CD4-positive, alpha-beta T cell (primary cell): Measurements from ENCODE around the gene ATP2B2. TPM values are rescaled to one million over a fixed set of nuclear protein-coding genes. Genes with fewer than 3 reads are reported as not detected.

Source experiments
- ATAC-seq: fragments of 200-7000 bp; cut with Tn5 transposase; one replicate; pipeline ENCODE4 v1.10.0; 2022; ENCODE audit warnings: mild to moderate bottlenecking; ENCODE audit not compliant: poor library complexity
- CTCF ChIA-PET: fragments of 350-600 bp; sonication (Branson Sonifier 250); formaldehyde crosslinking; loops from one replicate; lab custom pipeline; 2021; ENCODE audit warnings: antibody characterized with exemption, inconsistent platforms; lab: Charles Lee
- POLR2A ChIA-PET: fragments of 350-600 bp; sonication (Branson Sonifier 250); formaldehyde crosslinking; loops from one replicate; lab custom pipeline; 2021; ENCODE audit warnings: antibody characterized with exemption, inconsistent platforms; lab: Charles Lee
- DNase-seq, 14 experiments: peaks; one replicate each; pipeline ENCODE4 v3.0.0-alpha.2; 2013 to 2020; ENCODE audit warnings: mixed read lengths in 2 of 14
- H3K27ac ChIP-seq, 2 donors: one replicate each; pipeline versions ENCODE4 v1.5.1 to v1.7.0; 2013; ENCODE audit warnings: low read length in 2 of 2, low read depth in 1 of 2, mild to moderate bottlenecking in 1 of 2
- H3K27me3 ChIP-seq, 2 experiments: 1 replicate in 1 of 2; 2 replicates in 1 of 2; pipeline versions ENCODE4 v1.6.1 to v1.7.0; 2013; ENCODE audit warnings: low read length in 2 of 2, control low read depth in 1 of 2, mild to moderate bottlenecking in 1 of 2, moderate library complexity in 1 of 2; ENCODE audit not compliant: insufficient read depth in 2 of 2, control insufficient read depth in 1 of 2
- H3K36me3 ChIP-seq: one replicate; pipeline ENCODE4 v1.6.1; 2013; ENCODE audit warnings: low read length, control low read depth; ENCODE audit not compliant: insufficient read depth
- H3K4me1 ChIP-seq: one replicate; pipeline ENCODE4 v1.6.1; 2013; ENCODE audit warnings: low read length, control low read depth; ENCODE audit not compliant: insufficient read depth
- H3K4me3 ChIP-seq: one replicate; pipeline ENCODE4 v1.5.1; 2013; ENCODE audit warnings: mild to moderate bottlenecking, low read length, moderate library complexity
- H3K9me3 ChIP-seq, 2 experiments: 1 replicate in 1 of 2; 2 replicates in 1 of 2; pipeline versions ENCODE4 v1.6.1 to v1.7.0; 2013; ENCODE audit warnings: low read length in 2 of 2, mild to moderate bottlenecking in 2 of 2, control low read depth in 1 of 2, moderate library complexity in 1 of 2; ENCODE audit not compliant: control insufficient read depth in 1 of 2, insufficient read depth in 1 of 2
- H3K27ac Mint-ChIP-seq: one replicate; pipeline ENCODE4 v1.8.0; 2020; ENCODE audit warnings: mixed read lengths
- H3K27me3 Mint-ChIP-seq: one replicate; pipeline ENCODE4 v1.8.0; 2021; ENCODE audit warnings: mixed read lengths
- H3K36me3 Mint-ChIP-seq: one replicate; pipeline ENCODE4 v1.8.0; 2021; ENCODE audit warnings: low read depth, mixed read lengths
- H3K4me1 Mint-ChIP-seq: one replicate; pipeline ENCODE4 v1.8.0; 2021; ENCODE audit warnings: low read depth, mixed read lengths
- H3K4me3 Mint-ChIP-seq: one replicate; pipeline ENCODE4 v1.8.0; 2020; ENCODE audit warnings: mild to moderate bottlenecking, mixed read lengths
- H3K9me3 Mint-ChIP-seq: one replicate; pipeline ENCODE4 v1.8.0; 2020; ENCODE audit warnings: mixed read lengths
- intact Hi-C, 2 experiments: fragments of 100-400 bp; cut with DNase I in 1 of 2; cut with micrococcal nuclease in 1 of 2; formaldehyde crosslinking; loops; one replicate each; pipeline versions ENCODE4 v1.15.1 to v1.9.0; 2023 to 2025; cut with DNase I, micrococcal nuclease
- total RNA-seq, 174 experiments: library from RNA in 2 of 174; stranded (reverse) in 2 of 174; gene quantifications; one replicate each; pipeline ENCODE4 v1.2.3 and lab custom pipeline; 2021 to 2026
- TF ChIP-seq, protein P1 (sequence below): fragments of 200-600 bp; IDR thresholded peaks from one replicate; pipeline ENCODE4 v1.8.0; 2022; ENCODE audit warnings: antibody characterized with exemption, mild to moderate bottlenecking

ATP2B2 gene
- total RNA-seq, 2 experiments from 2014 or later, result not detected

DNA sequence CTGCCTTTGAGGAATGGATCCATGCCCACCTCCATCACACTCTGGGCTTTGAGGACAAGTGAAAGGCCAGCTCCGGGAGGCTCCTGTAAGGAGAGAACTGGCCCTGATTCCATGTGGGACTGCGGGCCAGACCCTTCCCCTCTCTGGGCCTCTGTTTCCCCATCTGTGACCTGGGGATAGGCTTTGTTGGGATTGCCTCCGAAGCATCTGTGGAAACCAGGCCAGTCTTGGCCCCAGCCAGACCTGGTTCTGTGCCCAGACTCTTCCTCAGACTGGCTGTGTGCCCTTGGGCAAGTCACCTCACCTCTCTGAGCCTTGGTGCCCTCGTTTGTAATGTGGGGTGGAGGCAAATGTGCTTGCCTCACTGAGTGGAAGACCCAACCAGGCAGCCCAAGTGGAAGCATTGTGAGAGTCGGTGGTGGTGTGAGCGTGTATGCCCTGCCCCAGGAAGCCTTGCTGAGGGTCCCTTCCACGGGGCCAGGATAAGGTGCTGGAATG lies 163.4 kb downstream of the ATP2B2 start:
- Histone ChIP-seq H3K36me3 (no peaks in the 10 kb centered on the region), H3K9me3 (no peaks in the 10 kb centered on the region), H3K4me1 (peaks cover 3% of the 10 kb centered on the region), H3K27ac (no peak overlapping the region), H3K4me3 (no peak overlapping the region), H3K27me3 (no peaks in the 10 kb centered on the region)
- no peaks in the 10 kb centered on the region for H3K4me1 Mint-ChIP-seq
- intact Hi-C loops, result no loop called here
- H3K4me3 Mint-ChIP-seq, result no peak overlapping the region
- no peaks in the 10 kb centered on the region for H3K36me3 Mint-ChIP-seq
- POLR2A ChIA-PET, result no interaction called here
- peaks cover 4% of the 10 kb centered on the region for H3K27me3 Mint-ChIP-seq
- H3K27ac Mint-ChIP-seq, result no peak overlapping the region
- CTCF ChIA-PET, result no interaction called here
- TF ChIP-seq, protein P1, sequence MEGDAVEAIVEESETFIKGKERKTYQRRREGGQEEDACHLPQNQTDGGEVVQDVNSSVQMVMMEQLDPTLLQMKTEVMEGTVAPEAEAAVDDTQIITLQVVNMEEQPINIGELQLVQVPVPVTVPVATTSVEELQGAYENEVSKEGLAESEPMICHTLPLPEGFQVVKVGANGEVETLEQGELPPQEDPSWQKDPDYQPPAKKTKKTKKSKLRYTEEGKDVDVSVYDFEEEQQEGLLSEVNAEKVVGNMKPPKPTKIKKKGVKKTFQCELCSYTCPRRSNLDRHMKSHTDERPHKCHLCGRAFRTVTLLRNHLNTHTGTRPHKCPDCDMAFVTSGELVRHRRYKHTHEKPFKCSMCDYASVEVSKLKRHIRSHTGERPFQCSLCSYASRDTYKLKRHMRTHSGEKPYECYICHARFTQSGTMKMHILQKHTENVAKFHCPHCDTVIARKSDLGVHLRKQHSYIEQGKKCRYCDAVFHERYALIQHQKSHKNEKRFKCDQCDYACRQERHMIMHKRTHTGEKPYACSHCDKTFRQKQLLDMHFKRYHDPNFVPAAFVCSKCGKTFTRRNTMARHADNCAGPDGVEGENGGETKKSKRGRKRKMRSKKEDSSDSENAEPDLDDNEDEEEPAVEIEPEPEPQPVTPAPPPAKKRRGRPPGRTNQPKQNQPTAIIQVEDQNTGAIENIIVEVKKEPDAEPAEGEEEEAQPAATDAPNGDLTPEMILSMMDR, result no peak
- ATAC-seq (no peak), DNase-seq (no peak)
- no peaks in the 10 kb centered on the region for H3K9me3 Mint-ChIP-seq

DNA sequence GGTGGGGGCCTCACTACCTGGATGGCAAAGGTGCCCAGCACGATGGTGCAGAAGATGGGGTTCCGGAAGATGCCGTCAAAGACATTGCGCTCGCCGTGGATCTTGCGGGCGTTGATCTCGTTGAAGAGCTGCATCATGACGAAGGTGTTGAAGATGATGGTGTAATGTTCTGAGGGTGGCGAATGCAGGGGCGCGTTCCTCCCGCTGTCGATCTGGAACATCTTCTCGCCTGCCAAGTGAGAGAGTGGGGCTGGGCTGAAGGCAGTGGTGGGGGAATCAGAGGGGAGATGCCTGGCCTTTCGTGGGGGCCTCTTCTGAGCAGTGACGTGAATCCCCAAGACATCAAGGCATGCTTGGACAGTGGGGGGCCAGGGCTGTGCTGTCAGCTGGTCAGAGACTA lies 164.9 kb downstream of the ATP2B2 start:
- Histone ChIP-seq H3K36me3 (no peaks in the 10 kb centered on the region), H3K27ac (no peak overlapping the region), H3K4me1 (peaks cover 5% of the 10 kb centered on the region), H3K4me3 (no peak overlapping the region), H3K9me3 (no peaks in the 10 kb centered on the region), H3K27me3 (no peaks in the 10 kb centered on the region)
- Mint-ChIP-seq H3K27ac (no peak overlapping the region), H3K27me3 (peaks cover 4% of the 10 kb centered on the region), H3K36me3 (no peaks in the 10 kb centered on the region), H3K4me1 (no peaks in the 10 kb centered on the region), H3K4me3 (no peak overlapping the region), H3K9me3 (no peaks in the 10 kb centered on the region)
- DNase-seq (no peak), ATAC-seq (no peak)
- TF ChIP-seq, protein P1, result no peak
- intact Hi-C loops, result no loop called here
- POLR2A ChIA-PET, result no interaction called here
- CTCF ChIA-PET, result no interaction called here

DNA sequence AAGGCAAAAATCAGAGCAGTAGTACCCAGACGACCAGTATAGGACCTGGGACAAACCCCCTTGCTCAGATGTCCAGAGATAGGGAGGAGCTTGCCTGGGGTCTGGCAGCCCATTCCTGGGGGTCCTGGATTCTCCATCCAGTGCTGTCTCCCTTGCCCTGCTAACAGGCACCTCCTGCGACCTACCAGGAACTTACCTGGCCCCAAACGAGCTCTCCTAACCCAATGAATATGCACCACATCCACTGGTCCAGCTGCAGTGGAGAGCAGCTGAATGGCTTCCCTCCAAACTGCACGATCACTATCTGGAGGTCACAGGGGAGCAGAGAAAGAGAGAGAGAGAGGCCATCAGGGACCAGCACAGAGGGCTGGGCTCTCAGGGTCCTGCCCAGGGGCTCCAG lies 165.3 kb downstream of the ATP2B2 start:
- H3K27ac ChIP-seq, result no peak overlapping the region
- no peaks in the 10 kb centered on the region for H3K27me3 ChIP-seq
- H3K36me3 Mint-ChIP-seq, result no peaks in the 10 kb centered on the region
- no peak overlapping the region for H3K4me3 ChIP-seq
- no peaks in the 10 kb centered on the region for H3K9me3 Mint-ChIP-seq
- ATAC-seq (no peak), DNase-seq (no peak)
- ChIA-PET CTCF (no interaction called here), POLR2A (no interaction called here)
- no peaks in the 10 kb centered on the region for H3K36me3 ChIP-seq
- no peaks in the 10 kb centered on the region for H3K9me3 ChIP-seq
- no peak overlapping the region for H3K27ac Mint-ChIP-seq
- peaks cover 9% of the 10 kb centered on the region for H3K4me1 ChIP-seq
- intact Hi-C loops, result no loop called here
- H3K27me3 Mint-ChIP-seq, result peaks cover 4% of the 10 kb centered on the region
- no peaks in the 10 kb centered on the region for H3K4me1 Mint-ChIP-seq
- H3K4me3 Mint-ChIP-seq, result no peak overlapping the region
- TF ChIP-seq, protein P1, result no peak
